B cell (primary cell): ENCODE data around the gene TMEM235. TPM values are rescaled to one million over a fixed set of nuclear protein-coding genes. Genes with fewer than 3 reads are reported as not detected.

Source experiments
- ATAC-seq: fragments of 200-7000 bp; cut with Tn5 transposase; one replicate; pipeline ENCODE4 v1.10.0; 2021; ENCODE audit warnings: low read depth, mild to moderate bottlenecking, moderate number of reproducible peaks, moderate library complexity
- CTCF ChIA-PET: fragments of 350-600 bp; sonication (Branson Sonifier 250); formaldehyde crosslinking; loops from one replicate; lab custom pipeline; 2021; ENCODE audit warnings: antibody characterized with exemption, inconsistent platforms; lab: Charles Lee
- POLR2A ChIA-PET: fragments of 350-600 bp; sonication (Branson Sonifier 250); formaldehyde crosslinking; loops from one replicate; lab custom pipeline; 2021; ENCODE audit warnings: antibody characterized with exemption; lab: Charles Lee
- DNase-seq: peaks from one replicate; pipeline ENCODE4 v3.0.0; 2013
- H2AFZ ChIP-seq: 2 replicates; pipeline ENCODE4 v1.6.1; 2012; ENCODE audit warnings: mild to moderate bottlenecking, low read depth, low read length; ENCODE audit not compliant: insufficient read depth, poor library complexity, severe bottlenecking
- H3K27ac ChIP-seq, 2 donors: 1 replicate in 1 of 2; 2 replicates in 1 of 2; pipeline ENCODE4 v1.5.1; 2012 to 2013; ENCODE audit warnings: low read length in 2 of 2, mild to moderate bottlenecking in 2 of 2, moderate library complexity in 1 of 2
- H3K27me3 ChIP-seq, 4 experiments: fragments of 200-600 bp in 1 of 4; sonication (generic) in 1 of 4; replicated peaks in 1 of 4; 1 replicate in 2 of 4; 2 replicates in 2 of 4; pipeline versions ENCODE4 v1.6.1 to v1.7.0; 2013 to 2016; ENCODE audit warnings: low read length in 3 of 4, mild to moderate bottlenecking in 2 of 4, mixed read lengths in 1 of 4, moderate library complexity in 1 of 4; ENCODE audit not compliant: insufficient read depth in 4 of 4, control insufficient read depth in 3 of 4; ENCODE audit errors: control extremely low read depth in 1 of 4
- H3K36me3 ChIP-seq, 2 experiments: replicated peaks in 1 of 2; 1 replicate in 1 of 2; 2 replicates in 1 of 2; pipeline versions ENCODE4 v1.6.1 to v1.7.1; 2013; ENCODE audit warnings: low read length in 1 of 2; ENCODE audit not compliant: insufficient read depth in 2 of 2, control insufficient read depth in 1 of 2; ENCODE audit errors: control extremely low read depth in 1 of 2, extremely low read depth in 1 of 2
- H3K4me1 ChIP-seq, 2 donors: fragments of 200-600 bp in 1 of 2; sonication (generic) in 1 of 2; 1 replicate in 1 of 2; 2 replicates in 1 of 2; pipeline versions ENCODE4 v1.5.1 to v1.6.1; 2013 to 2017; ENCODE audit warnings: low read length in 2 of 2; ENCODE audit not compliant: control insufficient read depth in 2 of 2, insufficient read depth in 2 of 2
- H3K4me2 ChIP-seq: replicated peaks from 2 replicates; pipeline ENCODE3; 2012; ENCODE audit warnings: mild to moderate bottlenecking, low read depth, low read length; ENCODE audit not compliant: poor library complexity, severe bottlenecking
- H3K4me3 ChIP-seq, 5 experiments: fragments of 200-600 bp in 1 of 5; sonication (generic) in 1 of 5; 1 replicate in 3 of 5; 2 replicates in 2 of 5; pipeline versions ENCODE4 v1.5.1 to v1.7.0; 2011 to 2016; ENCODE audit warnings: low read length in 4 of 5, mild to moderate bottlenecking in 4 of 5, low read depth in 2 of 5, control low read depth in 1 of 5, moderate library complexity in 1 of 5; ENCODE audit not compliant: insufficient read depth in 1 of 5; ENCODE audit errors: control extremely low read depth in 1 of 5, extremely low read depth in 1 of 5
- H3K79me2 ChIP-seq: fragments of 200-600 bp; sonication (generic); one replicate; pipeline ENCODE4 v1.6.0; 2016; ENCODE audit warnings: low read length; ENCODE audit not compliant: control insufficient read depth, insufficient read depth
- H3K9ac ChIP-seq: fragments of 200-600 bp; sonication (generic); 2 replicates; pipeline ENCODE4 v1.6.1; 2017; ENCODE audit warnings: mild to moderate bottlenecking, low read length, moderate library complexity
- H3K9me3 ChIP-seq, 3 donors: one replicate each; pipeline versions ENCODE4 v1.6.1 to v1.7.1; 2013; ENCODE audit warnings: low read length in 2 of 3; ENCODE audit not compliant: control insufficient read depth in 2 of 3, insufficient read depth in 1 of 3; ENCODE audit errors: control extremely low read depth in 1 of 3
- H4K20me1 ChIP-seq: 2 replicates; pipeline ENCODE4 v1.6.0; 2012; ENCODE audit warnings: mild to moderate bottlenecking, low read length; ENCODE audit not compliant: insufficient read depth, control insufficient read depth, poor library complexity, severe bottlenecking
- H3K27ac Mint-ChIP-seq: one replicate; pipeline ENCODE4 v1.8.0; 2021; ENCODE audit warnings: mixed read lengths
- H3K27me3 Mint-ChIP-seq: one replicate; pipeline ENCODE4 v1.8.0; 2021; ENCODE audit warnings: mixed read lengths
- H3K4me1 Mint-ChIP-seq: one replicate; pipeline ENCODE4 v1.8.0; 2021; ENCODE audit warnings: mixed read lengths
- H3K4me3 Mint-ChIP-seq: one replicate; pipeline ENCODE4 v1.8.0; 2021; ENCODE audit warnings: mixed read lengths
- H3K9me3 Mint-ChIP-seq: one replicate; pipeline ENCODE4 v1.8.0; 2022; ENCODE audit warnings: mixed read lengths; ENCODE audit not compliant: insufficient read depth
- CTCF ChIP-seq: fragments of 200-600 bp; IDR thresholded peaks from one replicate; pipeline ENCODE4 v1.8.0; 2022; ENCODE audit warnings: antibody characterized with exemption, mild to moderate bottlenecking
- EZH2 ChIP-seq: IDR thresholded peaks from 2 replicates; pipeline ENCODE4 v1.6.1; 2012; ENCODE audit warnings: borderline replicate concordance, low read depth, mild to moderate bottlenecking, moderate library complexity, low read length; ENCODE audit not compliant: insufficient read depth, poor library complexity, severe bottlenecking
- WGBS: methylation state at CpG from one replicate; pipeline ENCODE4 v1.1.5; 2013; ENCODE audit warnings: missing lambda C conversion rate; ENCODE audit not compliant: insufficient coverage; 5-methylcytosine and 5-hydroxymethylcytosine counted together
- intact Hi-C: fragments of 100-400 bp; cut with micrococcal nuclease; formaldehyde crosslinking; loops from one replicate; pipeline ENCODE4 v1.10.0; 2022
- polyA plus RNA-seq: library from polyadenylated mRNA; depleted of rRNA; stranded (reverse); fragments of >200 nt; gene quantifications from 2 replicates; pipeline ENCODE4 v1.2.3, GENCODE V29; 2012
- total RNA-seq, 2 donors: library from RNA; stranded (reverse); fragments of 120-200 nt in 1 of 2; gene quantifications; 1 replicate in 1 of 2; 2 replicates in 1 of 2; pipeline versions ENCODE4 v1.2.3 to v1.2.4, GENCODE V29; 2013 to 2022

Gene TMEM235
- total and polyA plus RNA-seq, 2 donors (not counting 1 experiment from before 2014, with no cell fraction given) = not detected

GRCh38 chr17:78236362-78237127 lies 5.1 kb downstream of the TMEM235 start:
- H3K4me1 Mint-ChIP-seq = peaks cover 35% of the 10 kb centered on the region
- peaks cover 0 to 22% (median 11%) of the 10 kb centered on the region in 4 experiments for H3K27me3 ChIP-seq
- whole genome bisulfite sequencing = 98% methylated on average over 20 of the region's 20 CpGs
- no peak overlapping the region for H3K4me3 Mint-ChIP-seq
- H3K4me2 ChIP-seq = no peak overlapping the region
- no peaks in the 10 kb centered on the region for H3K79me2 ChIP-seq
- CTCF ChIA-PET = interaction anchor here (0.9 to 1.8 kb wide), 4 partner anchors 10 to 122 kb away, joined by 3 to 7 read pairs (median 3); no protein-coding TSS in a partner anchor
- H3K27ac Mint-ChIP-seq = no peak overlapping the region
- POLR2A ChIA-PET = no interaction called here
- no peaks in the 10 kb centered on the region for H4K20me1 ChIP-seq
- H3K27ac ChIP-seq = no peak overlapping the region
- peaks cover 0 to 14% (median 0%) of the 10 kb centered on the region in 3 donors for H3K9me3 ChIP-seq
- no peak overlapping the region for H2AFZ ChIP-seq
- H3K9me3 Mint-ChIP-seq = no peaks in the 10 kb centered on the region
- DNase-seq (no peak), ATAC-seq (no peak)
- no peak overlapping the region for H3K9ac ChIP-seq
- intact Hi-C loops = no loop called here
- TF ChIP-seq EZH2 = no peak
- no peak for TF ChIP-seq CTCF
- H3K27me3 Mint-ChIP-seq = peaks cover 10% of the 10 kb centered on the region
- peaks cover 20 to 24% of the 10 kb centered on the region in 2 donors for H3K4me1 ChIP-seq
- no peak overlapping the region for H3K4me3 ChIP-seq
- no peaks in the 10 kb centered on the region for H3K36me3 ChIP-seq

DNA sequence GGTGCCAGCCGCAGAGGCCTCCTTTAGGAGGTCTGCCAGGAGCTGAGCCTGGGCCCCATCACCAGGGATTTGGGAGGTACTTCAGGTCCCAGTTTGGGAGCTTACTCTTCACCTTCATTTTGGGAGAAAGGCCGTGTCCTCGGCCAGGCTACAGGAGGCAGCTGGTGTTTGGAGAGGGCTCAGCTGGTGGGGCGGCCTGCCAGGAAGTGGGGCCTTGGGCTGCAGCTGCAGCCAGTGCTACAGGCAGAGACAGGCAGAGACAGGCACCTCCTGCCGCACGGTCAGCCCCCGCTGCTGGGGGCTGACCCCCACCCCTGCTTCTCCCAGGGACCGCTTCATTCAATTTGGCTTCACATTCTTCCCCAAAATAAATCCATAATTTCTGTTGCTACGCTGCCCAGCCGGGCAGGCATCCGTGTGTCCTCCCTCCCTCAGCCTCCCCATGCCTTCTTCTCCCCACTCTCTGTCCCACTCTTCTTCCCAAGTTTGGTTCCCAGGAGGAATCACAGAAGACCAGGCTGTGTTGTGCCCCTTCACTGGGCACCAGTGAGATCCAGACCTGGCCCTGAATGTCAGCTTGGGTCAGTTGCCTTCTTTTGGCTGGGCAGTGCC lies 6.1 kb downstream of the TMEM235 start:
- Histone ChIP-seq H3K27ac (no peak overlapping the region), H2AFZ (no peak overlapping the region), H3K4me2 (no peak overlapping the region), H4K20me1 (no peaks in the 10 kb centered on the region), H3K9ac (no peak overlapping the region), H3K36me3 (no peaks in the 10 kb centered on the region), H3K4me3 (no peak overlapping the region), H3K27me3 (peaks cover 0 to 15% (median 6%) of the 10 kb centered on the region in 4 experiments), H3K9me3 (peaks cover 0 to 19% (median 0%) of the 10 kb centered on the region in 3 donors), H3K79me2 (no peaks in the 10 kb centered on the region), H3K4me1 (peaks cover 19 to 26% of the 10 kb centered on the region in 2 donors)
- Mint-ChIP-seq H3K9me3 (no peaks in the 10 kb centered on the region), H3K4me1 (peaks cover 38% of the 10 kb centered on the region), H3K27ac (no peak overlapping the region), H3K4me3 (no peak overlapping the region), H3K27me3 (peaks cover 9% of the 10 kb centered on the region)
- peak; percentile 11 for DNase-seq
- ChIA-PET POLR2A (no interaction called here), CTCF (interaction anchor here (0.9 to 1.8 kb wide), 3 partner anchors 11 to 123 kb away, joined by 3 to 7 read pairs (median 3); no protein-coding TSS in a partner anchor)
- no peak for ATAC-seq
- intact Hi-C loops = no loop called here
- 72% methylated on average over 11 of the region's 11 CpGs for WGBS
- no peak for TF ChIP-seq EZH2
- TF ChIP-seq CTCF = no peak
